ENCODE data around the gene PDZRN4. TPM values are rescaled to one million over a fixed set of nuclear protein-coding genes. Genes with fewer than 3 reads are reported as not detected.

PDZRN4 gene
- total and polyA plus RNA-seq, 2 donors (not counting 3 experiments of a cell fraction or from before 2014, with no cell fraction given), result not detected

DNA sequence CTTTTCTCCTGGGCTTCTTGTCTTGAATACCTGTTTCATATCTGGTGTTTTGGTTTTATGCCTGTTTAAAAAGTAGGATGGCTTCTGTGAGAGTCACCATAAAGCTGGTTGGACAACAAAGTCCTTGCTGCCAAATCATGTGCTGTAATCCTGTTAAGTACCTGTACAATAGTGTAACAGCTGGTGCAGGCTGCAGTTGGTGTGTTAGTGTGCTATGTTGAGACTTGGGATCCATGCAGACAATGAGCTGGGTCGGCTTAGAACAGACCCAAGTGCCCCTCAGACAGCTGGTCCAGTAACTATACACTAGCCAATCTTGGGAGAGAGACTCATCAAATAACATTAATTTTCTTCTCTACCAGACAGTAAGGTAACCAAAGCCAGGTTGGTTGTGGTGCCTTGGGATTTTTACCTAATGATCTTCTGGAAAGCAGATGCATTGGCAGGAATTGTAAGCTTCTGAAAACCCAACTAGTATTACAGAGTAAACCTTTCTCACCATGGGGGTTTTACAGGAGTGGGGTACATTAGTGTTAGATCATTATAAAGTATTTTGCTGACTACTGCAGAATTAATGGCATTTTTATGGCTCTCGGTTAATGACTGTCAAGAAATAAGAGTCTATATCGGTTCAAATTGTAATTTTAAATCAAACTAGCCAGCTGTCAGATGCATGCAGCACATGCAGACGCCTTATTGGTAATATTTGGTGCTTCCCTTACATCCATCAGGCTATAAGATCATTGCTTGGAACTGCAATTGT lies 231.2 kb downstream of the PDZRN4 start:
- TF ChIP-seq, protein P1, sequence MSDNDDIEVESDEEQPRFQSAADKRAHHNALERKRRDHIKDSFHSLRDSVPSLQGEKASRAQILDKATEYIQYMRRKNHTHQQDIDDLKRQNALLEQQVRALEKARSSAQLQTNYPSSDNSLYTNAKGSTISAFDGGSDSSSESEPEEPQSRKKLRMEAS (IDR thresholded peaks at IDR 0.05; ENCODE audit: insufficient read depth, insufficient read length), result no peak
- TF ChIP-seq, protein P2, sequence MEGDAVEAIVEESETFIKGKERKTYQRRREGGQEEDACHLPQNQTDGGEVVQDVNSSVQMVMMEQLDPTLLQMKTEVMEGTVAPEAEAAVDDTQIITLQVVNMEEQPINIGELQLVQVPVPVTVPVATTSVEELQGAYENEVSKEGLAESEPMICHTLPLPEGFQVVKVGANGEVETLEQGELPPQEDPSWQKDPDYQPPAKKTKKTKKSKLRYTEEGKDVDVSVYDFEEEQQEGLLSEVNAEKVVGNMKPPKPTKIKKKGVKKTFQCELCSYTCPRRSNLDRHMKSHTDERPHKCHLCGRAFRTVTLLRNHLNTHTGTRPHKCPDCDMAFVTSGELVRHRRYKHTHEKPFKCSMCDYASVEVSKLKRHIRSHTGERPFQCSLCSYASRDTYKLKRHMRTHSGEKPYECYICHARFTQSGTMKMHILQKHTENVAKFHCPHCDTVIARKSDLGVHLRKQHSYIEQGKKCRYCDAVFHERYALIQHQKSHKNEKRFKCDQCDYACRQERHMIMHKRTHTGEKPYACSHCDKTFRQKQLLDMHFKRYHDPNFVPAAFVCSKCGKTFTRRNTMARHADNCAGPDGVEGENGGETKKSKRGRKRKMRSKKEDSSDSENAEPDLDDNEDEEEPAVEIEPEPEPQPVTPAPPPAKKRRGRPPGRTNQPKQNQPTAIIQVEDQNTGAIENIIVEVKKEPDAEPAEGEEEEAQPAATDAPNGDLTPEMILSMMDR (IDR thresholded peaks at IDR 0.05; ENCODE audit: extremely low read depth in 1 of 2, insufficient read depth in 1 of 2, low read depth in 1 of 2, low read length in 2 of 2), result no peak
- TF ChIP-seq GATA2 (IDR thresholded peaks at IDR 0.05; ENCODE audit: insufficient read depth, insufficient read length, low read depth, low read length), result no peak
- no peak for TF ChIP-seq FOS (IDR thresholded peaks at IDR 0.05; ENCODE audit: borderline replicate concordance, insufficient read depth, low read length)
- TF ChIP-seq MYC (IDR thresholded peaks at IDR 0.05; ENCODE audit: low read depth, low read length), result no peak
- TF ChIP-seq POLR2AphosphoS5 (IDR thresholded peaks at IDR 0.05; ENCODE audit: insufficient read depth, low read depth, low read length), result no peak
- no peak for TF ChIP-seq JUN (IDR thresholded peaks at IDR 0.05; ENCODE audit: borderline replicate concordance, insufficient read depth, insufficient read length, low read depth)
- no peak for TF ChIP-seq EZH2 (IDR thresholded peaks at IDR 0.05; ENCODE audit: borderline replicate concordance, low read depth, low read length, severe bottlenecking)
- no peak for TF ChIP-seq POLR2A (IDR thresholded peaks at IDR 0.05; ENCODE audit: low read depth, low read length)
- no peak overlapping the region for H3K4me2 ChIP-seq (ENCODE audit: insufficient read depth, low read length)

More for the DNA sequence above, 231.2 kb downstream of the PDZRN4 start:
- H3K9ac ChIP-seq (replicated peaks; ENCODE audit: extremely low read depth, insufficient read depth, low read length), result no peak overlapping the region
- no peak overlapping the region for H3K4me3 ChIP-seq (replicated peaks in 1 of 3; ENCODE audit: insufficient read depth in 1 of 3, low read depth in 1 of 3, low read length in 3 of 3)
- ChIA-PET CTCF (no interaction called here), POLR2A (no interaction called here)
- no peaks in the 10 kb centered on the region for H4K20me1 ChIP-seq (replicated peaks; ENCODE audit: control insufficient read depth, extremely low read depth, insufficient read depth, low read length)
- H2AFZ ChIP-seq (ENCODE audit: low read depth, low read length), result no peak overlapping the region
- no peaks in the 10 kb centered on the region for H3K79me2 ChIP-seq (ENCODE audit: control insufficient read depth, insufficient read depth, low read length)
- no peaks in the 10 kb centered on the region for H3K36me3 ChIP-seq (ENCODE audit: control insufficient read depth in 2 of 2, extremely low read depth in 1 of 2, insufficient read depth in 2 of 2, low read length in 2 of 2)
- BruUV-seq (replicated peaks), result no TSS peak
- FAIRE-seq, result no peak
- H3K9me3 ChIP-seq (replicated peaks; ENCODE audit: control insufficient read depth, insufficient read depth, low read length), result no peaks in the 10 kb centered on the region
- DNase-seq (ENCODE audit: low read depth, low spot score), result no peak
- no peaks in the 10 kb centered on the region for H3K27me3 ChIP-seq (ENCODE audit: control insufficient read depth in 2 of 2, insufficient read depth in 2 of 2, low read length in 2 of 2)
- intact Hi-C loops (cut with micrococcal nuclease) (loop anchor here (5.0 kb wide), 1 partner anchor 68 kb away; no protein-coding TSS in a partner anchor), dilution Hi-C loops (cut with MboI; ENCODE audit: extremely low pct_ligation_motif_present, low sequenced_read_pairs) (no loop called here)
- no peaks in the 10 kb centered on the region for H3K4me1 ChIP-seq (ENCODE audit: control insufficient read depth, extremely low read depth, insufficient read depth, low read length)
- no peaks in the 10 kb centered on the region for H3K9me1 ChIP-seq (replicated peaks; ENCODE audit: control insufficient read depth, extremely low read depth, insufficient read depth, low read length)
- H3K27ac ChIP-seq (ENCODE audit: insufficient read depth, low read depth, low read length), result no peak overlapping the region
